HL-60 (cell line): ENCODE results near the gene GPD2.

Experiments
- DNase-seq, 2 experiments: peaks; one replicate each; pipeline ENCODE4 v3.0.0-alpha.2; 2010 to 2020; ENCODE audit warnings: low read depth in 1 of 2, low spot score in 1 of 2
- H3K27ac ChIP-seq: fragments of 250-450 bp; sonication (Bioruptor Pico); replicated peaks from 2 replicates; pipeline ENCODE4 v1.5.1; 2020; ENCODE audit warnings: mild to moderate bottlenecking, moderate library complexity
- H3K27me3 ChIP-seq: fragments of 250-450 bp; sonication (Bioruptor Pico); 2 replicates; pipeline ENCODE4 v1.5.1; 2021; ENCODE audit warnings: mild to moderate bottlenecking, moderate library complexity; ENCODE audit not compliant: insufficient read depth, poor library complexity, severe bottlenecking
- H3K4me3 ChIP-seq: replicated peaks from 2 replicates; pipeline ENCODE4 v1.5.1; 2011; ENCODE audit warnings: mild to moderate bottlenecking, control low read depth, low read length; ENCODE audit not compliant: insufficient read depth
- CTCF ChIP-seq: IDR thresholded peaks from one replicate; pipeline ENCODE4 v1.5.1; 2011; ENCODE audit warnings: low read length, control low read depth, inconsistent platforms; ENCODE audit not compliant: insufficient read depth
- GABPA ChIP-seq: IDR thresholded peaks from 2 replicates; pipeline ENCODE4 v1.6.1; 2012; ENCODE audit warnings: low read depth
- POLR2AphosphoS5 ChIP-seq: IDR thresholded peaks from 2 replicates; pipeline ENCODE4 v1.6.1; 2012; ENCODE audit warnings: low read depth
- REST ChIP-seq: IDR thresholded peaks from 2 replicates; pipeline ENCODE4 v1.6.1; 2012; ENCODE audit warnings: low read depth; ENCODE audit not compliant: insufficient replicate concordance
- SPI1 ChIP-seq: IDR thresholded peaks from 2 replicates; pipeline ENCODE4 v1.6.1; 2012; ENCODE audit warnings: low read depth, mild to moderate bottlenecking, borderline replicate concordance

GPD2 gene

DNA sequence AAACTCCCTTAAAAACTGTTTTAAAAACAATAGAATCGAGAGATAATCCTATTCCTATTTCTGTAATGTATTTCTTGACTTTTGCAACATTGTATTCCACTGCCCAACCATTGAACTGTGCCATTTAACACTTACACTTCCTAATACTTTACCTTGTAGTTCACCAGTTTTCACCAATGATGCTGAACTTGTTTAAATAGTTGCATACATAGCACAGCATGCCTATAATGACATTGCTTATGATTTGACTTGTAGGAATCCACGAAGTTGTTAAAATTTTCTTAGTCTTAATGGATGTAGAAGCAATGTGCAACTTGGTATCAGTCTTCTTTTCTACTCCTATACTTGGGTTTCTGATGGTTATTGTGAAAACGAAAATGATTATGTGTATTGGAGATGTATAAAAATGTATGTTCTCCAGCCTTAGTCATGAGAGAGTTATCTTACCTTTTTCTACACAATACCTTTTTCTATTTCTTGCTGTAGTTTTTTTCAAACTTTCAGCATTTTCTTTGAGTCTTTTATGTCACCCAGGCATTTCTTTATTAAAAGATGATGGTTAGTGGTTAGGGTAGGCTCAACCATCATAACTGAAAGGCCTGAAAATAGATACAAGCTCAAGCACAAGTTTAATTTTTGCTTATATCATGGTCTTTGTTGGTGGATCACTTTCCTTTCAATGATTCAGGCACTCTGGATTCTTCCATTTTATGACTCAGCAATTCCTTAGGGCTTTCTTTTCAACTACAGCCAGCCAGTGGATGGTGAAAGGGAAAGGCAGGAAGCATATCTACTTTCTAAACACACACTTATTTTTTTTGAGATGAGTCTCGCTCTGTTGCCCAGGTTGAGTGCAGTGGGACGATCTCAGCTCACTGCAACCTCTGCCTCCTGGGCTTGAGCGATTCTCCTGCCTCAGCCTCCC lies 9.4 kb downstream of the GPD2 start:
- TF ChIP-seq GABPA, result no peak
- no peak for TF ChIP-seq POLR2AphosphoS5
- TF ChIP-seq REST, result no peak
- TF ChIP-seq CTCF, result no peak
- no peak for TF ChIP-seq SPI1
- no peak overlapping the region for H3K27ac ChIP-seq
- H3K4me3 ChIP-seq, result no peak overlapping the region
- H3K27me3 ChIP-seq, result no peaks in the 10 kb centered on the region
- no peak for DNase-seq

- no peak overlapping the region for H3K4me3 ChIP-seq
- TF ChIP-seq REST (no peak), SPI1 (no peak), GABPA (no peak), CTCF (no peak), POLR2AphosphoS5 (no peak)
- DNase-seq, result no peak
- H3K27ac ChIP-seq, result no peak overlapping the region
- H3K27me3 ChIP-seq, result no peaks in the 10 kb centered on the region
Measured at GRCh38 chr2:156447761-156448160, 11.6 kb downstream of the GPD2 start.

DNA sequence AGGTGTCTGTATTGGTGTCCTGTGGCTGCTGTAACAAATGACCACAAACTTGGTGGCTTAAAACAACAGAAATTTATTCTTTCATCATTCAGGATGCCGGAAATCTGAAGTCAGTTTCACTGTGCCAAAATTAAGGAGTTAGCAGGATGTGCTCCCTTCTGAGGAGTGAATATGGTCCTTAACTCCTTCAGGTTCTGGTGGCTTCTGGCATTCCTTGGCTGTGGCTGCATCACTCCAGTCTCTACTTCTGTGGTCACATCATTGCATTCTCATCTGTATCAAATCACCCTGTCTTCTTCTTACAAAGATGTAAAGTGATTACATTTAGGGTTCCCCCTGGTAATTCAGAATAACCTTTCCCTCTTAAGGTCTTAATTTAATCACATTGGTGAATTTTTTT lies 12.6 kb downstream of the GPD2 start:
- no peak overlapping the region for H3K4me3 ChIP-seq
- no peak for TF ChIP-seq SPI1
- no peak overlapping the region for H3K27ac ChIP-seq
- DNase-seq, result no peak
- H3K27me3 ChIP-seq, result no peaks in the 10 kb centered on the region

DNA sequence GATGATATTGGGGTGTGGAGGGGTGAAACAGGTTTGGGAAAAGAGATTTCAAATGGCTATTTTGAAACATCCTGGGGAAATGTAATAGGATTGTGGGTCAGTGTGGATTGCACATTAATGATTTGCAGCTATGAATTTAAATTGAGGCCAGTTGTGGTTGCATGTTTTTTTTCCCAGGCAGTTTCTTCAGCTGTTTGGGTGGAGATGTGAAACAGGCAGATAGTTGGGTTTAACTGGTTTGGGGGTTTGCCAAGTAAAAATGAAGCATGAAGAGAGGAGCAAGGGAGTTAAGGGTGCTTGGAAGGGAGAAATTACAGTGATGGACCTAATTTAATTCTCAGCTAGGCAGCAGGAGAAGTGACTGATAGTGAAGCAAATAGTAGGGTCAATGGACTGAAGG lies 16.8 kb downstream of the GPD2 start:
- H3K4me3 ChIP-seq, result no peak overlapping the region
- no peaks in the 10 kb centered on the region for H3K27me3 ChIP-seq
- no peak overlapping the region for H3K27ac ChIP-seq
- DNase-seq, result no peak
- TF ChIP-seq POLR2AphosphoS5 (no peak), CTCF (no peak), SPI1 (no peak)
